Large intestine (tissue), 3 donors: ENCODE data around the gene PGPEP1. TPM values are rescaled to one million over a fixed set of nuclear protein-coding genes. Genes with fewer than 3 reads are reported as not detected.
"Not testable (repeated sequence)": the region's sequence is repeated elsewhere in the genome, so short reads cannot be mapped to it uniquely, and the experiment has no call there.

ENCODE experiments used
- DNase-seq, 2 donors: peaks; one replicate each; pipeline versions ENCODE4 v3.0.0 to v3.0.0-alpha.2; 2013
- H3K27ac ChIP-seq: one replicate; pipeline ENCODE4 v1.5.1; 2013; ENCODE audit warnings: low read length
- H3K27me3 ChIP-seq: 2 replicates; pipeline ENCODE4 v1.6.1; 2013; ENCODE audit warnings: low read length; ENCODE audit not compliant: control insufficient read depth, insufficient read depth
- H3K36me3 ChIP-seq: 2 replicates; pipeline ENCODE4 v1.6.1; 2013; ENCODE audit warnings: low read length; ENCODE audit not compliant: control insufficient read depth, insufficient read depth
- H3K4me1 ChIP-seq: one replicate; pipeline ENCODE4 v1.6.1; 2013; ENCODE audit warnings: low read length; ENCODE audit not compliant: control insufficient read depth, insufficient read depth
- H3K4me3 ChIP-seq: one replicate; pipeline ENCODE4 v1.5.1; 2013; ENCODE audit warnings: low read length
- H3K9me3 ChIP-seq: one replicate; pipeline ENCODE4 v1.6.1; 2013; ENCODE audit warnings: mild to moderate bottlenecking, low read depth, low read length, moderate library complexity; ENCODE audit not compliant: control insufficient read depth
- WGBS: methylation state at CpG from one replicate; pipeline ENCODE4 v1.1.5; 2013; ENCODE audit warnings: low lambda C conversion rate; ENCODE audit not compliant: insufficient coverage; 5-methylcytosine and 5-hydroxymethylcytosine counted together
- polyA plus RNA-seq: library from polyadenylated mRNA; unstranded; fragments of 120-200 nt; gene quantifications from one replicate; pipeline ENCODE4 v1.2.1, GENCODE V29; 2013

The PGPEP1 gene
- polyA plus RNA-seq, 1 donor: 77.2 TPM

DNA sequence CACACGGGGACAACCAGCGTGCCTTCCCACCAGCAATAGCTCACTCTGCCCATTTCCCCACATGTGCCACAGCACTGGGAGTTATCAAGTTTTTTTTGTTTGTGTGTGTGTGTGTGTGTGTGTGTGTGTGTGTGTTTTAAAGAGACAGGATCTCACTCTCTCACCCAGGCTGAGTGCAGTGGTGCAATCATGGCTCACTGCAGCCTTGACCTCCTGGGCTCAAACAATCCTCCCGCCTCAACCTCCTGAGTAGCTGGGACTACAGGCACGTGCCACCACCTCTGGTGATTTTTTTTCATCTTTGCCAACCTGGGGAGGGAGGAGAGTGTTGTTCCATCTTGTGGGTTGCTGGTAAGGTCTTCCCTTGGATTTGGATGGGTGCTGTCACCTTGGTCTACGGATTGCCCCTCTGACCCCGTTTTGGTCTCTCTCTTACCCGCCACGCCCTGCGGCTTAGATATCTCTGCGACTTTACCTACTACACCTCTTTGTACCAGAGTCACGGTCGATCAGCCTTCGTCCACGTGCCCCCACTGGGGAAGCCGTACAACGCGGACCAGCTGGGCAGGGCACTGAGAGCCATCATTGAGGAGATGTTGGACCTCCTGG, 22.6 kb downstream of the PGPEP1 start:
- no peaks in the 10 kb centered on the region for H3K27me3 ChIP-seq
- H3K9me3 ChIP-seq: no peaks in the 10 kb centered on the region
- H3K27ac ChIP-seq: peak overlapping the region; percentile 94
- peaks cover 31% of the 10 kb centered on the region for H3K4me1 ChIP-seq
- peaks cover 71% of the 10 kb centered on the region for H3K36me3 ChIP-seq
- no peak for DNase-seq
- WGBS: no CpG with 5 or more reads among the region's 17 CpGs
- no peak overlapping the region for H3K4me3 ChIP-seq

GRCh38 chr19:18363787-18364186, 23.4 kb downstream of the PGPEP1 start:
- WGBS: 86% methylated on average over 2 of the region's 6 CpGs
- DNase-seq: no peak
- H3K4me3 ChIP-seq: no peak overlapping the region
- peak overlapping the region; percentile 94 for H3K27ac ChIP-seq
- peaks cover 65% of the 10 kb centered on the region for H3K36me3 ChIP-seq
- no peaks in the 10 kb centered on the region for H3K9me3 ChIP-seq
- peaks cover 36% of the 10 kb centered on the region for H3K4me1 ChIP-seq
- H3K27me3 ChIP-seq: no peaks in the 10 kb centered on the region

- H3K4me3 ChIP-seq, H3K27me3 ChIP-seq, DNase-seq, H3K9me3 ChIP-seq: not testable (repeated sequence)
- Histone ChIP-seq H3K36me3 (peaks cover 64% of the 10 kb centered on the region), H3K4me1 (peaks cover 37% of the 10 kb centered on the region), H3K27ac (peak overlapping the region; percentile 94)
- WGBS: no CpG with 5 or more reads among the region's 11 CpGs
Observed at GRCh38 chr19:18364277-18364825, 24.0 kb downstream of the PGPEP1 start.

- H3K4me3 ChIP-seq: no peak overlapping the region
- WGBS: no CpG with 5 or more reads among the region's 15 CpGs
- peaks cover 37% of the 10 kb centered on the region for H3K4me1 ChIP-seq
- peaks cover 59% of the 10 kb centered on the region for H3K36me3 ChIP-seq
- peak overlapping the region; percentile 94 for H3K27ac ChIP-seq
- no peaks in the 10 kb centered on the region for H3K9me3 ChIP-seq
- DNase-seq: peak; percentile 94 to 97
- H3K27me3 ChIP-seq: no peaks in the 10 kb centered on the region
Observed at GRCh38 chr19:18364826-18365528, 24.6 kb downstream of the PGPEP1 start.

GRCh38 chr19:18366021-18366435, 25.6 kb downstream of the PGPEP1 start:
- Histone ChIP-seq H3K36me3 (peaks cover 53% of the 10 kb centered on the region), H3K9me3 (no peaks in the 10 kb centered on the region), H3K4me1 (peaks cover 37% of the 10 kb centered on the region), H3K27ac (peak overlapping the region; percentile 94), H3K4me3 (no peak overlapping the region), H3K27me3 (no peaks in the 10 kb centered on the region)
- WGBS: 86% methylated on average over 1 of the region's 2 CpGs
- no peak for DNase-seq

- H3K36me3 ChIP-seq: peaks cover 26% of the 10 kb centered on the region
- peak overlapping the region; percentile 28 for H3K27ac ChIP-seq
- no peaks in the 10 kb centered on the region for H3K27me3 ChIP-seq
- DNase-seq: peak in 1 of 2 donors; percentile 43
- peaks cover 45% of the 10 kb centered on the region for H3K4me1 ChIP-seq
- no CpG with 5 or more reads among the region's 15 CpGs for WGBS
- H3K9me3 ChIP-seq: no peaks in the 10 kb centered on the region
- no peak overlapping the region for H3K4me3 ChIP-seq
Observed at GRCh38 chr19:18368504-18369222, 28.3 kb downstream of the PGPEP1 start.

DNA sequence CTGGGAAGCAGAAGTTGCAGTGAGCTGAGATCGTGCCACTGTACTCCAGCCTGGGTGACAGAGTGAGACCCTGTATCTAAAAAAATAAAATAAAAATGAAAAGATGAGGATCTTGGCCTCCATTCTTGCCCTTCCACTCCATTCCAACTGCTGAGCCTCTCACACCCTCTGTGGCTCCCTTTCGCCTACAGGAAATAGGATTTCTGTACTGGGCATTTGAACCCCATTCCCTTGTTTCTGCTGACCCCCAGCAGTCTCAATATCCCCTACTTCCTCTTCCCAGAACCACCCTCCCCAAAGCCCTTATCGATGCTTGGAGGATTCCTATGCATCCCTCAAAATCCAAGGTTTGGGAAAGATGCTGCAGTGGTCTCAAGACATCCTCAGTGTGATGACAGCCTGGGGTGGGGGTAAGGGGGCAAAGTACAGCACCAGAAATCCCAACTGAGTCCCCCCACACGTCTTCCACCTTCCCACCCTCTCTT, 33.1 kb downstream of the PGPEP1 start:
- Histone ChIP-seq H3K4me3 (no peak overlapping the region), H3K4me1 (peaks cover 50% of the 10 kb centered on the region)
- 100% methylated on average over 2 of the region's 4 CpGs for WGBS

GRCh38 chr19:18373892-18374629, 33.7 kb downstream of the PGPEP1 start:
- H3K4me1 ChIP-seq: peaks cover 46% of the 10 kb centered on the region
- no peaks in the 10 kb centered on the region for H3K9me3 ChIP-seq
- peak; percentile 90 to 91 for DNase-seq
- no peak overlapping the region for H3K4me3 ChIP-seq
- no peaks in the 10 kb centered on the region for H3K27me3 ChIP-seq
- peak overlapping the region; percentile 93 for H3K27ac ChIP-seq
- 83% methylated on average over 1 of the region's 17 CpGs for WGBS
- peaks cover 3% of the 10 kb centered on the region for H3K36me3 ChIP-seq

More for the DNA sequence above, 33.1 kb downstream of the PGPEP1 start:
- Histone ChIP-seq H3K27ac (peak overlapping the region; percentile 93), H3K36me3 (peaks cover 5% of the 10 kb centered on the region), H3K9me3 (no peaks in the 10 kb centered on the region), H3K27me3 (no peaks in the 10 kb centered on the region)
- DNase-seq: no peak

- Histone ChIP-seq H3K4me1 (peaks cover 52% of the 10 kb centered on the region), H3K36me3 (no peaks in the 10 kb centered on the region), H3K9me3 (no peaks in the 10 kb centered on the region), H3K27ac (peak overlapping the region; percentile 59), H3K27me3 (no peaks in the 10 kb centered on the region), H3K4me3 (no peak overlapping the region)
- DNase-seq: peak in 1 of 2 donors; percentile 64
- 20% methylated on average over 1 of the region's 6 CpGs for WGBS
Observed at GRCh38 chr19:18377026-18377425, 36.6 kb downstream of the PGPEP1 start.
